Activated CD4-positive, alpha-beta T cell treated with anti-CD3 and anti-CD28 coated beads, Interleukin-2, amount 50 U/mL, for 16 hours (primary cell): Measurements from ENCODE around the gene POLR3GL.

Experiments used
- DNase-seq: peaks from one replicate; pipeline ENCODE4 v3.0.0-alpha.2; 2020

The POLR3GL gene

GRCh38 chr1:145993618-145994390, 29.3 kb downstream of the POLR3GL start:
- no peak for DNase-seq

- no peak for DNase-seq
These were observed 30.1 kb downstream of the POLR3GL start for GRCh38 chr1:145994391-145995120.

- DNase-seq: no peak
These were observed 30.8 kb downstream of the POLR3GL start for GRCh38 chr1:145995148-145995881.

GRCh38 chr1:145995964-145996432, 31.5 kb downstream of the POLR3GL start:
- no peak for DNase-seq

GRCh38 chr1:145996433-145997015, 32.0 kb downstream of the POLR3GL start, which contains the start of gene TXNIP:
TSS of gene TXNIP (minus strand) at chr1:145996579. CDS start at chr1:145996266, 313 bp downstream.
- peak; percentile 97 for DNase-seq

- peak; percentile 68 for DNase-seq
These were observed 32.7 kb downstream of the POLR3GL start for GRCh38 chr1:145997016-145997717.

- DNase-seq: no peak
These were observed 33.2 kb downstream of the POLR3GL start for GRCh38 chr1:145997718-145998023.

GRCh38 chr1:145999321-146000024, 35.0 kb downstream of the POLR3GL start:
- no peak for DNase-seq

GRCh38 chr1:146001709-146002108, 37.2 kb downstream of the POLR3GL start:
- DNase-seq: no peak

GRCh38 chr1:146007489-146008133, 43.1 kb downstream of the POLR3GL start:
- no peak for DNase-seq

- no peak for DNase-seq
These were observed 45.7 kb downstream of the POLR3GL start for GRCh38 chr1:146010126-146010738.

GRCh38 chr1:146012703-146013558, 48.4 kb downstream of the POLR3GL start:
- peak; percentile 73 for DNase-seq

- no peak for DNase-seq
These were observed 49.1 kb downstream of the POLR3GL start for GRCh38 chr1:146013559-146013922.

- no peak for DNase-seq
These were observed 52.4 kb downstream of the POLR3GL start for GRCh38 chr1:146016891-146017290.

- no peak for DNase-seq
These were observed 55.0 kb downstream of the POLR3GL start for GRCh38 chr1:146019231-146020057.

- no peak for DNase-seq
These were observed 55.9 kb downstream of the POLR3GL start for GRCh38 chr1:146020058-146021049.

- no peak for DNase-seq
These were observed 56.6 kb downstream of the POLR3GL start for GRCh38 chr1:146021050-146021445.
